ENCODE measurements around the gene NSD1.

NSD1 gene

GRCh38 chr5:177349362-177349647 lies 215.7 kb downstream of the NSD1 start:
- Histone ChIP-seq H3K9me3 (ENCODE audit: severe bottlenecking) (no peaks in the 10 kb centered on the region), H3K36me3 (no peaks in the 10 kb centered on the region; the same call in 1 of the 2 replicates), H3K4me3 (ENCODE audit: low read depth, low read length) (no peak overlapping the region), H3K27me3 (ENCODE audit: insufficient read depth, low read depth, severe bottlenecking) (no peaks in the 10 kb centered on the region), H3K27ac (no peak overlapping the region)
- no peak for TF ChIP-seq CTCF (IDR thresholded peaks at IDR 0.05; ENCODE audit: low read depth, low read length)
- DNase-seq = no peak

GRCh38 chr5:177349762-177350161 lies 216.2 kb downstream of the NSD1 start:
- Histone ChIP-seq H3K4me3 (ENCODE audit: low read depth, low read length) (no peak overlapping the region), H3K36me3 (no peaks in the 10 kb centered on the region; the same call in 1 of the 2 replicates), H3K27me3 (ENCODE audit: insufficient read depth, low read depth, severe bottlenecking) (no peaks in the 10 kb centered on the region), H3K9me3 (ENCODE audit: severe bottlenecking) (no peaks in the 10 kb centered on the region), H3K27ac (no peak overlapping the region)
- no peak for TF ChIP-seq CTCF (IDR thresholded peaks at IDR 0.05; ENCODE audit: low read depth, low read length)
- no peak for DNase-seq

Data from WERI-Rb-1 (cell line).